ENCODE results near the gene LSP1. TPM values are rescaled to one million over a fixed set of nuclear protein-coding genes. Genes with fewer than 3 reads are reported as not detected.

Gene LSP1
- total and polyA plus RNA-seq, 2 of the 4 experiments (the other 2 are of a cell fraction), result not detected

GRCh38 chr11:1935156-1936071, 82.5 kb downstream of the LSP1 start:
- dilution Hi-C loops (cut with HindIII; ENCODE audit: low sequenced_read_pairs, unreplicated experiment), result no loop called here
- in situ Hi-C loops (cut with MboI; ENCODE audit: low sequenced_read_pairs), result no loop called here
- no peak overlapping the region for H3K27ac ChIP-seq (ENCODE audit: insufficient read depth, low read length)
- H3K9me3 ChIP-seq (ENCODE audit: control insufficient read depth, insufficient read depth, low read length), result no peaks in the 10 kb centered on the region
- no peak overlapping the region for H3K18ac ChIP-seq (ENCODE audit: low read depth, low read length)
- no peak overlapping the region for H3K4me2 ChIP-seq (ENCODE audit: low read depth, low read length)
- no peak overlapping the region for H3K23ac ChIP-seq (ENCODE audit: low read depth, low read length)
- no peaks in the 10 kb centered on the region for H4K20me1 ChIP-seq (ENCODE audit: insufficient read depth, low read length)
- H3K9me1 ChIP-seq (ENCODE audit: insufficient read depth, low read length), result no peaks in the 10 kb centered on the region
- ATAC-seq (ENCODE audit: low read depth) (no peak), DNase-seq (no peak)
- H3K14ac ChIP-seq (replicated peaks; ENCODE audit: low read depth, low read length), result no peak overlapping the region
- no peak overlapping the region for H2BK120ac ChIP-seq (ENCODE audit: low read depth, low read length)
- H3K4me3 ChIP-seq (ENCODE audit: insufficient read depth, low read depth, low read length), result no peak overlapping the region
- no peak overlapping the region for H2BK20ac ChIP-seq (ENCODE audit: low read depth, low read length)
- no peak overlapping the region for H2AK9ac ChIP-seq (replicated peaks; ENCODE audit: low read depth, low read length, poor library complexity)
- no peak overlapping the region for H3K4ac ChIP-seq (ENCODE audit: low read depth, low read length)
- H3K4me1 ChIP-seq (ENCODE audit: control insufficient read depth, insufficient read depth, low read length), result no peaks in the 10 kb centered on the region
- no peak overlapping the region for H3K9ac ChIP-seq (ENCODE audit: low read depth, low read length)
- H2BK15ac ChIP-seq (ENCODE audit: low read depth, low read length), result no peak overlapping the region
- H4K5ac ChIP-seq (ENCODE audit: low read depth, low read length), result no peak overlapping the region
- no peak for TF ChIP-seq CTCF (conservative IDR thresholded peaks at IDR 0.05; ENCODE audit: low read depth, low read length)
- no peak for TF ChIP-seq MXI1 (IDR thresholded peaks at IDR 0.05; ENCODE audit: borderline replicate concordance, low read depth, low read length)
- no peak for TF ChIP-seq RFX5 (IDR thresholded peaks at IDR 0.05; ENCODE audit: low read depth, low read length)
- TF ChIP-seq, protein P1, sequence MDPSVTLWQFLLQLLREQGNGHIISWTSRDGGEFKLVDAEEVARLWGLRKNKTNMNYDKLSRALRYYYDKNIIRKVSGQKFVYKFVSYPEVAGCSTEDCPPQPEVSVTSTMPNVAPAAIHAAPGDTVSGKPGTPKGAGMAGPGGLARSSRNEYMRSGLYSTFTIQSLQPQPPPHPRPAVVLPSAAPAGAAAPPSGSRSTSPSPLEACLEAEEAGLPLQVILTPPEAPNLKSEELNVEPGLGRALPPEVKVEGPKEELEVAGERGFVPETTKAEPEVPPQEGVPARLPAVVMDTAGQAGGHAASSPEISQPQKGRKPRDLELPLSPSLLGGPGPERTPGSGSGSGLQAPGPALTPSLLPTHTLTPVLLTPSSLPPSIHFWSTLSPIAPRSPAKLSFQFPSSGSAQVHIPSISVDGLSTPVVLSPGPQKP (IDR thresholded peaks at IDR 0.05; ENCODE audit: borderline replicate concordance, low read depth, low read length), result no peak
- no peak for TF ChIP-seq POLR2A (IDR thresholded peaks at IDR 0.05; ENCODE audit: low read depth, low read length)
- TF ChIP-seq NFE2L2 (IDR thresholded peaks at IDR 0.05; ENCODE audit: low read depth, low read length), result no peak
- no peak for TF ChIP-seq CHD1 (IDR thresholded peaks at IDR 0.05; ENCODE audit: low read depth, low read length)
- TF ChIP-seq RCOR1 (IDR thresholded peaks at IDR 0.05; ENCODE audit: insufficient replicate concordance, low read length), result no peak
- TF ChIP-seq MAZ (IDR thresholded peaks at IDR 0.05; ENCODE audit: borderline replicate concordance, low read depth, low read length), result no peak
- TF ChIP-seq RAD21 (IDR thresholded peaks at IDR 0.05; ENCODE audit: low read length), result no peak
- TF ChIP-seq CEBPB (IDR thresholded peaks at IDR 0.05; ENCODE audit: low read depth, low read length), result no peak
- no TSS peak for BruUV-seq (replicated peaks)
- CTCF ChIA-PET, result no interaction called here
- no peak overlapping the region for H2BK5ac ChIP-seq (ENCODE audit: low read depth, low read length, poor library complexity, severe bottlenecking)
- H4K91ac ChIP-seq (ENCODE audit: insufficient read depth, low read depth, low read length), result no peak overlapping the region
- intact Hi-C loops (cut with micrococcal nuclease), result no loop called here
- H2AK5ac ChIP-seq (ENCODE audit: low read depth, low read length), result no peak overlapping the region
- H3K27me3 ChIP-seq (ENCODE audit: control insufficient read depth, insufficient read depth, low read length), result peaks cover 14% of the 10 kb centered on the region; the same call in 1 of the 2 replicates
- H4K8ac ChIP-seq (ENCODE audit: low read depth in 2 of 2, low read length in 2 of 2), result no peak overlapping the region
- 76% methylated on average over 5 of the region's 33 CpGs; no CpG with 5 or more reads in 1 of the 2 experiments for WGBS, 2 experiments (ENCODE audit: extremely low coverage in 2 of 2, insufficient read length in 1 of 2)
- no peak overlapping the region for H3K56ac ChIP-seq (ENCODE audit: extremely low read depth, insufficient read depth, low read length)
- POLR2A ChIA-PET (ENCODE audit: unreplicated experiment), result no interaction called here
- H2AFZ ChIP-seq (replicated peaks; ENCODE audit: low read length, poor library complexity), result no peak overlapping the region
- no peaks in the 10 kb centered on the region for H3K79me1 ChIP-seq (ENCODE audit: low read depth in 1 of 2, low read length in 2 of 2)
- H3K36me3 ChIP-seq (ENCODE audit: control insufficient read depth, insufficient read depth, low read length), result no peaks in the 10 kb centered on the region
